GM18861 (cell line): ENCODE data around the gene LCNL1.

ENCODE experiments used
- ATAC-seq: cut with Tn5 transposase; IDR thresholded peaks from one replicate; pipeline ENCODE4 v1.9.1; 2021; ENCODE audit not compliant: unreplicated experiment

The LCNL1 gene

GRCh38 chr9:136973618-136974617 is 8.9 kb upstream of the LCNL1 start:
- ATAC-seq, result no peak

- no peak for ATAC-seq
Observed at GRCh38 chr9:136974817-136975535, 7.8 kb upstream of the LCNL1 start.

GRCh38 chr9:136975644-136976043 is 7.1 kb upstream of the LCNL1 start:
- no peak for ATAC-seq

- ATAC-seq, result no peak
Observed at GRCh38 chr9:136977223-136977622, 5.6 kb upstream of the LCNL1 start, which contains the start of gene PTGDS. TSS of gene PTGDS (plus strand) at chr9:136977504. CDS start at chr9:136977579, 75 bp downstream.

GRCh38 chr9:136977649-136978072 is 5.1 kb upstream of the LCNL1 start:
- no peak for ATAC-seq

- ATAC-seq, result no peak
Observed at GRCh38 chr9:136978073-136978864, 4.5 kb upstream of the LCNL1 start.

- ATAC-seq, result no peak
Observed at GRCh38 chr9:136978865-136979544, 3.8 kb upstream of the LCNL1 start.

GRCh38 chr9:136979769-136980587 is 2.8 kb upstream of the LCNL1 start:
- ATAC-seq, result no peak

- ATAC-seq, result no peak
Observed at GRCh38 chr9:136980669-136981478, 1.9 kb upstream of the LCNL1 start.

- ATAC-seq, result no peak
Observed at GRCh38 chr9:136981588-136982231, 1.1 kb upstream of the LCNL1 start.

- ATAC-seq, result no peak
Observed at GRCh38 chr9:136983167-136983566, 374 bp downstream of the LCNL1 start.

GRCh38 chr9:136983656-136984314 is 992 bp downstream of the LCNL1 start:
- no peak for ATAC-seq

- no peak for ATAC-seq
Observed at GRCh38 chr9:136984464-136985026, 1.8 kb downstream of the LCNL1 start.

- no peak for ATAC-seq
Observed at GRCh38 chr9:136985027-136985602, 2.3 kb downstream of the LCNL1 start.

GRCh38 chr9:136985853-136986252 is 3.1 kb downstream of the LCNL1 start:
- ATAC-seq, result no peak

GRCh38 chr9:136988872-136989271 is 6.1 kb downstream of the LCNL1 start:
- ATAC-seq, result no peak
